ENCODE data around the gene ATF6. TPM values are rescaled to one million over a fixed set of nuclear protein-coding genes. Genes with fewer than 3 reads are reported as not detected.

The ATF6 gene
- total RNA-seq, 1 donor from 2014 or later, result 38.2 TPM

DNA sequence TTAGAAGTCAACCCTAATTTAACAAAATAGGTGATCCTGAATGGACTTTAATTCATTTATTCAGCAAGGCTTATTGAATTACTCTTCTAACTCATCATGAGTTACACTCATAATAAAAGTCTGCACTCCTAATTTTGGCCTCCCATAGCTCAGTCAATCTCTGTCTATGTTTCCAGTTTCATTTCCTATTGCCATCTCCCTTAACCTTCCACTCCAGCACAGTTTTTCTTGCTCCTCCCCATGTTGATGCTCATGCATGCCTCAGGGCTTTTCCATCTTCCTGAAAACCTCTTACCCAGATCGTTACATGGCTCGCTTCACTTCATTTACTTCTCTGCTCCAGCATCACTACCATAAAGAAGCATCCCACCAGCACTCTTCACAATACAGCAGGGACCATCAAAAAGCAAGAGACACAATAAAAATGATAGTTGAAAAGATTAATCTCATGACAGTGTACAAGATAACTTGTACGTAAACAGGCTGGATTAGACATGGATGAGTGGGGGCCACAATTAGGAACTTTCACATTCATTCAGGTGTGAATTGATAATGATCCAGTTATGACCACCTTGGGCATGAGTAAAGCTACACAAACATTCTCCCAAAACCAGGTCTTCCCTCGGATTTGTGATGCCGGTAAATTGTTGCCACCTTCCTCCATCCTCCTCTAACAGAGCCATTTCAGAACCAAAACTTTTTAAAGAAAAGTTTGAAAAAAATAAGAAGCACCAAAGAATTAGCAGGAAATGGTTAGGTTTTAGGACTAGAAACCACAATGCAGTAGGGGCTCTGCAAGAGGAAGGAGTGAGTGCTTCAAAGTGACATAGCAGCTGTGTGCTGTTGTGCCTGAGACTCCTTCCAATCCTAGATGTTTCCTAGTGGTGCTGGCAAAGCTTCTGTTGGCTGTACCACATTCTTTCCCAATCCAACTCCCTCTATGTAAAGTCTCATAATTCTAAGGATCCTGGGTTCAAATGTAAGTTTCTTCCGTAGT, 167.8 kb downstream of the ATF6 start:
- Mint-ChIP-seq H3K27me3 (ENCODE audit: unreplicated experiment) (peaks cover 1% of the 10 kb centered on the region), H3K27ac (ENCODE audit: unreplicated experiment) (no peak overlapping the region), H3K36me3 (ENCODE audit: low read depth, unreplicated experiment) (no peaks in the 10 kb centered on the region), H3K9me3 (ENCODE audit: unreplicated experiment) (no peaks in the 10 kb centered on the region), H3K4me3 (ENCODE audit: unreplicated experiment) (no peak overlapping the region), H3K4me1 (ENCODE audit: unreplicated experiment) (peaks cover 6% of the 10 kb centered on the region)
- TF ChIP-seq, protein P1, sequence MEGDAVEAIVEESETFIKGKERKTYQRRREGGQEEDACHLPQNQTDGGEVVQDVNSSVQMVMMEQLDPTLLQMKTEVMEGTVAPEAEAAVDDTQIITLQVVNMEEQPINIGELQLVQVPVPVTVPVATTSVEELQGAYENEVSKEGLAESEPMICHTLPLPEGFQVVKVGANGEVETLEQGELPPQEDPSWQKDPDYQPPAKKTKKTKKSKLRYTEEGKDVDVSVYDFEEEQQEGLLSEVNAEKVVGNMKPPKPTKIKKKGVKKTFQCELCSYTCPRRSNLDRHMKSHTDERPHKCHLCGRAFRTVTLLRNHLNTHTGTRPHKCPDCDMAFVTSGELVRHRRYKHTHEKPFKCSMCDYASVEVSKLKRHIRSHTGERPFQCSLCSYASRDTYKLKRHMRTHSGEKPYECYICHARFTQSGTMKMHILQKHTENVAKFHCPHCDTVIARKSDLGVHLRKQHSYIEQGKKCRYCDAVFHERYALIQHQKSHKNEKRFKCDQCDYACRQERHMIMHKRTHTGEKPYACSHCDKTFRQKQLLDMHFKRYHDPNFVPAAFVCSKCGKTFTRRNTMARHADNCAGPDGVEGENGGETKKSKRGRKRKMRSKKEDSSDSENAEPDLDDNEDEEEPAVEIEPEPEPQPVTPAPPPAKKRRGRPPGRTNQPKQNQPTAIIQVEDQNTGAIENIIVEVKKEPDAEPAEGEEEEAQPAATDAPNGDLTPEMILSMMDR (IDR thresholded peaks at IDR 0.05; ENCODE audit: unreplicated experiment), result no peak
- no peak for DNase-seq (ENCODE audit: low spot score)

DNA sequence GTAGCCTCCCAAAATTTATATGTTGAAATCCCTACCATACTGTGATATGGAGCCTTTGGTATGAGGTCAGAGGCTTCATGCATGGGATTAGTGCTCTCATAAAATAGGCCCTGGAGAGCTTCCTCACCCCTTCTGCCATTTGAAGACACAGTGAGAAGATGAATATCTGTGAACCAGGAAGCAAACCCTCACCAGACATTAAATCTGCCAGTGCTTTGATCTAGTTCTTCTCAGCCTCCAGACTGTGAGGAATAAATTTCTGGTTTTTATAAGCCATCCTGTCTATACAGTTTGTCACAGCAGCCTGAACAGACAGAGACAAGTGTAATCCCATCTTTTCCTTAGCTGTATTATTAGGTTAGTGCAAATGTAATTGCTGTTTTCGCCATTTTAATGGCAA, 169.1 kb downstream of the ATF6 start:
- Mint-ChIP-seq H3K36me3 (ENCODE audit: low read depth, unreplicated experiment) (no peaks in the 10 kb centered on the region), H3K27ac (ENCODE audit: unreplicated experiment) (no peak overlapping the region)

DNA sequence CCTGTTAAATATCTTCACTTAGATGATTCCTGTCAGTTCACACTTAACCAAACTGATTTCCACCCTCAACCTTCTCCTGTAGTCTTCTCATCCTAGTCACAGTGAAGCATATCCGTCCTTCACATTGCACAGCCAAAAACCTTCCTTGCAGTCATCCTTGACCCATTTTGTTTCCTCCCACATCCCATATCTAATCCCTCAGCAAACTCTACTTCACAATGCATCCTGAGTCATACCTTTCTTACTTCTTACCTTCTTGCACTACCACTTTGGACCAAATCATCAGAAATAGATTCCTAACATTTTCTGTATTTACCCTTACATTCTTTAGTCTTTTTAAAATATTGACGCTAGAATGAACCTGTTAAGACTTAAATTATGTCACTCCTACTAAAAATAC, 170.7 kb downstream of the ATF6 start:
- TF ChIP-seq, protein P1 (IDR thresholded peaks at IDR 0.05; ENCODE audit: unreplicated experiment), result no peak

More for the DNA sequence above, 169.1 kb downstream of the ATF6 start:
- Mint-ChIP-seq H3K9me3 (ENCODE audit: unreplicated experiment) (no peaks in the 10 kb centered on the region), H3K4me1 (ENCODE audit: unreplicated experiment) (peaks cover 6% of the 10 kb centered on the region), H3K27me3 (ENCODE audit: unreplicated experiment) (peaks cover 1% of the 10 kb centered on the region), H3K4me3 (ENCODE audit: unreplicated experiment) (no peak overlapping the region)
- DNase-seq (ENCODE audit: low spot score), result no peak
- TF ChIP-seq, protein P1 (IDR thresholded peaks at IDR 0.05; ENCODE audit: unreplicated experiment), result no peak

DNA sequence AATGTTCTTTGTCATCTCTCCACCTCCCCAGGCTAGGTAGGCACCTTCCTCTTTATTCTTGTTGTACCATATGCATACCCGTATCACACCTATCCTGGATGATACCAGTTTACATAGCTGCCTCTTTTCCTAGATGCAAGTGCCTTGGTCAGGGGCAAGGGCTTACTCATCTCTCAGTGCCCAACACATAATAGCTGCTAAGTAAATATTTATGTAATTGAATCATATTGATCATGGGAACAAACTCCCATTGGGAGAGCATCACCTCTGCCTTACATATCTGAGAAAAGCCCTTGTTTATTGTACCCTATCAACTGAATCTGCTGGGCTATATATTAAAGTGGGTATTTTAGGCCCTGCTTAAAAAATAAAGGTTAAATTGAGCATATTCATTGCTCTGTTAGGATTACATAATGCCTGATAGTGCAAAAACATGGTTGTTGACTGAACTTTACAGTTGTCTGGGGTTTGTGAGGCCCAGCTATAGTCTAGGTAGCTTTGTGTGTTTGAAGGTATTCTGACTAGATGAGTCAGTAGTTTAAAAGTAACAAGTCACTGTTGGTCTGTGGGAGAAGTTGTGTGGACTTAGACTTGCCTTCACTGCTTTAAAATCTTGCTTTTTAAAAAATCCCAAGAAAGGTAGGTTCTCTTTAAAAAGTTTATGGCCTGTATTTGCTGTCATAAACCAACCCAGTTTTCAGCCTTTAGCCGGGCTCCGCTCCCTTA, 174.9 kb downstream of the ATF6 start:
- no peak overlapping the region for H3K27ac Mint-ChIP-seq (ENCODE audit: unreplicated experiment)
- no peaks in the 10 kb centered on the region for H3K9me3 Mint-ChIP-seq (ENCODE audit: unreplicated experiment)
- TF ChIP-seq, protein P1 (IDR thresholded peaks at IDR 0.05; ENCODE audit: unreplicated experiment), result no peak
- no peaks in the 10 kb centered on the region for H3K27me3 Mint-ChIP-seq (ENCODE audit: unreplicated experiment)
- H3K4me3 Mint-ChIP-seq (ENCODE audit: unreplicated experiment), result no peak overlapping the region
- H3K4me1 Mint-ChIP-seq (ENCODE audit: unreplicated experiment), result peaks cover 3% of the 10 kb centered on the region
- DNase-seq (ENCODE audit: low spot score), result no peak
- no peaks in the 10 kb centered on the region for H3K36me3 Mint-ChIP-seq (ENCODE audit: low read depth, unreplicated experiment)

More for the DNA sequence above, 170.7 kb downstream of the ATF6 start:
- H3K9me3 Mint-ChIP-seq (ENCODE audit: unreplicated experiment), result no peaks in the 10 kb centered on the region
- H3K4me1 Mint-ChIP-seq (ENCODE audit: unreplicated experiment), result peaks cover 8% of the 10 kb centered on the region
- no peaks in the 10 kb centered on the region for H3K27me3 Mint-ChIP-seq (ENCODE audit: unreplicated experiment)
- no peak overlapping the region for H3K4me3 Mint-ChIP-seq (ENCODE audit: unreplicated experiment)
- no peak for DNase-seq (ENCODE audit: low spot score)
- H3K36me3 Mint-ChIP-seq (ENCODE audit: low read depth, unreplicated experiment), result no peaks in the 10 kb centered on the region
- no peak overlapping the region for H3K27ac Mint-ChIP-seq (ENCODE audit: unreplicated experiment)
